ENCODE results near the gene INMT.

- TF ChIP-seq POLR2A (IDR thresholded peaks at IDR 0.05), result no peak
- no peak for TF ChIP-seq CTCF (IDR thresholded peaks at IDR 0.05)
These were observed 49.7 kb upstream of the INMT start for GRCh38 chr7:30702200-30702599.
